Colonic mucosa (tissue), 4 donors: ENCODE measurements around the gene DEFB114. TPM values are rescaled to one million over a fixed set of nuclear protein-coding genes. Genes with fewer than 3 reads are reported as not detected.

Experiments used
- DNase-seq: peaks from one replicate; pipeline ENCODE4 v3.0.0-alpha.2; 2020
- H3K27ac ChIP-seq: fragments of 200-600 bp; one replicate; pipeline ENCODE4 v1.8.0; 2021
- H3K27me3 ChIP-seq: fragments of 200-600 bp; one replicate; pipeline ENCODE4 v1.8.0; 2021
- H3K36me3 ChIP-seq: fragments of 200-600 bp; one replicate; pipeline ENCODE4 v1.8.0; 2021
- H3K4me1 ChIP-seq: fragments of 200-600 bp; one replicate; pipeline ENCODE4 v1.8.0; 2021; ENCODE audit warnings: mild to moderate bottlenecking
- H3K4me3 ChIP-seq: fragments of 200-600 bp; one replicate; pipeline ENCODE4 v1.8.0; 2021
- H3K9ac ChIP-seq, 2 donors: one replicate each; pipeline ENCODE4 v1.7.0; 2013; ENCODE audit warnings: control low read depth in 2 of 2, low read depth in 2 of 2, low read length in 2 of 2
- H3K9me3 ChIP-seq: fragments of 200-600 bp; one replicate; pipeline ENCODE4 v1.8.0; 2021
- CTCF ChIP-seq: fragments of 200-600 bp; IDR thresholded peaks from one replicate; pipeline ENCODE4 v1.8.0; 2022; ENCODE audit warnings: antibody characterized with exemption, mild to moderate bottlenecking
- intact Hi-C: fragments of 100-400 bp; cut with DNase I; formaldehyde crosslinking; loops from one replicate; pipeline ENCODE4 v1.14.1; 2022
- total RNA-seq, 2 donors: library from RNA; stranded (reverse); fragmentation: NEBNext Ultra II Directional in 1 of 2; extraction: Animal tissue kit (Norgen Biotek cat#: 25700) in 1 of 2; gene quantifications; one replicate each; pipeline ENCODE4 v1.2.1, GENCODE V29; 2021
- donor health status: healthy.
- donor health status: DM: no; HTN: no; CAD: no.
- donor health status: DM: no; HTN: no; CAD: no.

Gene DEFB114
- total RNA-seq, 2 donors from 2014 or later, result not detected

- Histone ChIP-seq H3K9ac (no peak within 1 kb of the TSS), H3K4me3 (no peak within 1 kb of the TSS), H3K27ac (no peak within 1 kb of the TSS), H3K9me3 (no peaks in the 10 kb centered on the region), H3K36me3 (no peaks in the 10 kb centered on the region), H3K27me3 (no peaks in the 10 kb centered on the region), H3K4me1 (no peaks in the 10 kb centered on the region)
- no peak for DNase-seq
- TF ChIP-seq CTCF, result no peak
- intact Hi-C loops, result no loop called here
Measured at GRCh38 chr6:49969605-49970004, 5.6 kb upstream of the DEFB114 start, which contains the start of gene DEFB113. DEFB113 (minus strand) TSS chr6:49969625; CDS start chr6:49969625, 0 bp downstream.

GRCh38 chr6:49966823-49967222 is 2.9 kb upstream of the DEFB114 start:
- no peak overlapping the region for H3K4me3 ChIP-seq
- no peaks in the 10 kb centered on the region for H3K27me3 ChIP-seq
- intact Hi-C loops, result no loop called here
- TF ChIP-seq CTCF, result no peak
- no peak overlapping the region for H3K27ac ChIP-seq
- H3K36me3 ChIP-seq, result no peaks in the 10 kb centered on the region
- H3K9me3 ChIP-seq, result no peaks in the 10 kb centered on the region
- no peak for DNase-seq
- H3K4me1 ChIP-seq, result no peaks in the 10 kb centered on the region
- H3K9ac ChIP-seq, result no peak overlapping the region

- intact Hi-C loops, result no loop called here
- Histone ChIP-seq H3K9ac (no peak overlapping the region), H3K4me1 (no peaks in the 10 kb centered on the region), H3K9me3 (no peaks in the 10 kb centered on the region), H3K27me3 (no peaks in the 10 kb centered on the region), H3K27ac (no peak overlapping the region), H3K4me3 (no peak overlapping the region), H3K36me3 (no peaks in the 10 kb centered on the region)
- TF ChIP-seq CTCF, result no peak
- DNase-seq, result no peak
Measured at GRCh38 chr6:49966334-49966733, 2.4 kb upstream of the DEFB114 start.

GRCh38 chr6:49958180-49958579 is 5.8 kb downstream of the DEFB114 start:
- Histone ChIP-seq H3K4me1 (no peaks in the 10 kb centered on the region), H3K27ac (no peak overlapping the region), H3K27me3 (no peaks in the 10 kb centered on the region), H3K36me3 (no peaks in the 10 kb centered on the region), H3K4me3 (no peak overlapping the region), H3K9ac (no peak overlapping the region), H3K9me3 (no peaks in the 10 kb centered on the region)
- no peak for DNase-seq
- TF ChIP-seq CTCF, result no peak
- intact Hi-C loops, result no loop called here

GRCh38 chr6:49955847-49956246 is 8.1 kb downstream of the DEFB114 start:
- no peak for TF ChIP-seq CTCF
- H3K36me3 ChIP-seq, result no peaks in the 10 kb centered on the region
- H3K4me1 ChIP-seq, result no peaks in the 10 kb centered on the region
- H3K4me3 ChIP-seq, result no peak overlapping the region
- H3K9ac ChIP-seq, result no peak overlapping the region
- no peak overlapping the region for H3K27ac ChIP-seq
- no peaks in the 10 kb centered on the region for H3K27me3 ChIP-seq
- DNase-seq, result no peak
- H3K9me3 ChIP-seq, result no peaks in the 10 kb centered on the region
- intact Hi-C loops, result no loop called here

- intact Hi-C loops, result no loop called here
- no peak overlapping the region for H3K27ac ChIP-seq
- no peak overlapping the region for H3K9ac ChIP-seq
- H3K9me3 ChIP-seq, result no peaks in the 10 kb centered on the region
- H3K36me3 ChIP-seq, result no peaks in the 10 kb centered on the region
- no peak for TF ChIP-seq CTCF
- no peaks in the 10 kb centered on the region for H3K27me3 ChIP-seq
- DNase-seq, result no peak
- H3K4me1 ChIP-seq, result no peaks in the 10 kb centered on the region
- H3K4me3 ChIP-seq, result no peak overlapping the region
Measured at GRCh38 chr6:49951926-49952325, 12.0 kb downstream of the DEFB114 start.
